NB4 (cell line): ENCODE results near the gene CDH4.

Source experiments
- MAX ChIP-seq: IDR thresholded peaks from 2 replicates; pipeline ENCODE4 v1.6.1; 2011; ENCODE audit warnings: low read depth, low read length
- POLR2A ChIP-seq: IDR thresholded peaks from 2 replicates; pipeline ENCODE4 v1.6.1; 2011; ENCODE audit warnings: mild to moderate bottlenecking; ENCODE audit not compliant: insufficient read length; ENCODE audit errors: extremely low read depth
- TF ChIP-seq, protein P1 (sequence below): IDR thresholded peaks from one replicate; pipeline ENCODE4 v1.5.1; 2012; ENCODE audit warnings: low read depth, low read length

DNA sequence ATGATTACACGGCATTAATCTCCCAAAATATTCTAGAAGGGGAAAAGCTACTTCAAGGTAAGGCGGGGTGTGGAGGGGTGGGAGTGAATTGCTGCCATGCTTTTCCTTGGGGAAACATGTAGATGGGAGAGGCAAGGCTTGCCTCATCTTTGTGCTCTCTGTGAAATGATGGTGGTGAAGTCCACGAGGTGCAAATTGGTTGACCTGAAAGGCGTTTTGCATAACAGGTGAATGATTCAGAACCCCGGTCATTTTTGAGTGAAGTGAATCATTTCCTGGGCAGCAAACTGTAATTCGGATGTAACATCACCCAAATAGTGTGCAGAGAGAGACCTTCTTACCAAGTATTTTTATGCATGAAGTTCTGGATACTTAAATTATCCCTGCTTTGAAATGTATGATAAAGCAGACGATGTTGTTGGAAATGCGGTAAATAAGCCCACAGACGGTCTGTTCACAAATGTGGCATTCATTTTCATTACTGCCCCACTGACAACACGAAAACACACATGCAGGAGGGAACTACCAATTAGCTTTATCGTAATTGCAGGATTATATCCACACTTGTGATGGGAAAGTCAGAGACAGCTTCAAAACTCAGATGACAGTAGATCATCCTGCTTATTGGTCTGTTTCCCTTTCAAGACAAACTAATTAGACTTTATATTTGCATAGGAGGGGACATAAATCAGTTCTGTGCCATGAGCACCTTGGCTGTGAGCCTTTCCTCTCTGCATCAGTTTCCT lies 3.0 kb downstream of the CDH4 start:
- TF ChIP-seq, protein P1, sequence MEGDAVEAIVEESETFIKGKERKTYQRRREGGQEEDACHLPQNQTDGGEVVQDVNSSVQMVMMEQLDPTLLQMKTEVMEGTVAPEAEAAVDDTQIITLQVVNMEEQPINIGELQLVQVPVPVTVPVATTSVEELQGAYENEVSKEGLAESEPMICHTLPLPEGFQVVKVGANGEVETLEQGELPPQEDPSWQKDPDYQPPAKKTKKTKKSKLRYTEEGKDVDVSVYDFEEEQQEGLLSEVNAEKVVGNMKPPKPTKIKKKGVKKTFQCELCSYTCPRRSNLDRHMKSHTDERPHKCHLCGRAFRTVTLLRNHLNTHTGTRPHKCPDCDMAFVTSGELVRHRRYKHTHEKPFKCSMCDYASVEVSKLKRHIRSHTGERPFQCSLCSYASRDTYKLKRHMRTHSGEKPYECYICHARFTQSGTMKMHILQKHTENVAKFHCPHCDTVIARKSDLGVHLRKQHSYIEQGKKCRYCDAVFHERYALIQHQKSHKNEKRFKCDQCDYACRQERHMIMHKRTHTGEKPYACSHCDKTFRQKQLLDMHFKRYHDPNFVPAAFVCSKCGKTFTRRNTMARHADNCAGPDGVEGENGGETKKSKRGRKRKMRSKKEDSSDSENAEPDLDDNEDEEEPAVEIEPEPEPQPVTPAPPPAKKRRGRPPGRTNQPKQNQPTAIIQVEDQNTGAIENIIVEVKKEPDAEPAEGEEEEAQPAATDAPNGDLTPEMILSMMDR, result no peak
- TF ChIP-seq POLR2A (no peak), MAX (no peak)
